UCSD-AML1 (cell line): Measurements from ENCODE around the gene RAB27A.
"Not testable (repeated sequence)": the region's sequence is repeated elsewhere in the genome, so short reads cannot be mapped to it uniquely, and the experiment has no call there.

Experiments
- DNase-seq: peaks from one replicate; lab custom pipeline; 2025; ENCODE audit not compliant: unreplicated experiment; lab: John Stamatoyannopoulos, UW

Gene RAB27A

GRCh38 chr15:55289746-55290527 lies at the start of gene RAB27A:
Gene RAB27A, minus strand, starts transcription at chr15:55289813. Its CDS starts 54,879 bp downstream, at chr15:55234934.
- DNase-seq, result peak; percentile 44

GRCh38 chr15:55337160-55337559 lies 47.5 kb upstream of the RAB27A start:
- no peak for DNase-seq

GRCh38 chr15:55334997-55335396 lies 45.4 kb upstream of the RAB27A start:
- DNase-seq, result no peak

GRCh38 chr15:55334371-55334770 lies 44.8 kb upstream of the RAB27A start:
- no peak for DNase-seq

GRCh38 chr15:55327387-55327786 lies 37.8 kb upstream of the RAB27A start:
- DNase-seq, result no peak

- no peak for DNase-seq
Measured at GRCh38 chr15:55322467-55322866, 32.9 kb upstream of the RAB27A start.

- DNase-seq, result no peak
Measured at GRCh38 chr15:55320963-55321362, 31.4 kb upstream of the RAB27A start.

- DNase-seq, result no peak
Measured at GRCh38 chr15:55320238-55320550, 30.6 kb upstream of the RAB27A start.

- DNase-seq, result peak; percentile 9
Measured at GRCh38 chr15:55319537-55320237, 30.1 kb upstream of the RAB27A start.

- DNase-seq, result peak; percentile 87
Measured at GRCh38 chr15:55318588-55319494, 29.2 kb upstream of the RAB27A start, which contains the start of the genes PIGB and PIGBOS1. Gene PIGB, plus strand, starts transcription at chr15:55319222. Its CDS starts 29 bp downstream, at chr15:55319251. Gene PIGBOS1, minus strand, starts transcription at chr15:55319123. Its CDS starts 1,331 bp downstream, at chr15:55317792.

GRCh38 chr15:55302801-55303200 lies 13.2 kb upstream of the RAB27A start:
- not testable (repeated sequence) for DNase-seq

GRCh38 chr15:55297315-55297714 lies 7.7 kb upstream of the RAB27A start:
- DNase-seq, result no peak

GRCh38 chr15:55290528-55291057 lies 980 bp upstream of the RAB27A start:
- peak; percentile 82 for DNase-seq

- DNase-seq, result peak; percentile 22
Measured at GRCh38 chr15:55289011-55289745, 435 bp downstream of the RAB27A start.

- no peak for DNase-seq
Measured at GRCh38 chr15:55288006-55288717, 1.5 kb downstream of the RAB27A start.

GRCh38 chr15:55286442-55287189 lies 3.0 kb downstream of the RAB27A start:
- not testable (repeated sequence) for DNase-seq

- no peak for DNase-seq
Measured at GRCh38 chr15:55284426-55284825, 5.2 kb downstream of the RAB27A start.

- DNase-seq, result no peak
Measured at GRCh38 chr15:55283379-55284147, 6.0 kb downstream of the RAB27A start.
